T-cell (primary cell): ENCODE data around the gene RARG. TPM values are rescaled to one million over a fixed set of nuclear protein-coding genes. Genes with fewer than 3 reads are reported as not detected.
A peak's percentile ranks its signal among the peaks of the same experiment; 100 is the strongest.

Experiments
- ATAC-seq, 4 experiments: fragments of 200-7000 bp in 3 of 4; fragments of 150-1000 bp in 1 of 4; cut with Tn5 transposase; replicated peaks in 1 of 4; 1 replicate in 3 of 4; 2 replicates in 1 of 4; pipeline ENCODE4 v1.10.0; 2021; ENCODE audit warnings: moderate library complexity in 3 of 4, mild to moderate bottlenecking in 2 of 4, moderate number of reproducible peaks in 1 of 4
- CTCF ChIA-PET, 2 donors: fragments of 300-600 bp; sonication (Branson Sonifier 250); formaldehyde crosslinking; loops; one replicate each; lab custom pipeline; 2022; ENCODE audit warnings: antibody characterized with exemption in 2 of 2; lab: Charles Lee
- POLR2A ChIA-PET, 2 donors: fragments of 300-600 bp; sonication (Branson Sonifier 250); formaldehyde crosslinking; loops; one replicate each; lab custom pipeline; 2022; ENCODE audit warnings: antibody characterized with exemption in 2 of 2; lab: Charles Lee
- DNase-seq, 35 experiments: peaks; one replicate each; pipeline versions ENCODE4 v3.0.0 to v3.0.0-alpha.2; 2013 to 2023
- H3K27ac ChIP-seq: one replicate; pipeline ENCODE4 v1.5.1; 2013; ENCODE audit warnings: low read length
- H3K27me3 ChIP-seq, 2 experiments: replicated peaks in 1 of 2; 1 replicate in 1 of 2; 2 replicates in 1 of 2; pipeline versions ENCODE4 v1.6.1 to v1.7.0; 2013; ENCODE audit warnings: low read length in 1 of 2, mixed read lengths in 1 of 2; ENCODE audit not compliant: control insufficient read depth in 2 of 2, insufficient read depth in 2 of 2; ENCODE audit errors: extremely low read depth in 1 of 2
- H3K36me3 ChIP-seq, 2 donors: 1 replicate in 1 of 2; 2 replicates in 1 of 2; pipeline versions ENCODE4 v1.6.1 to v1.7.0; 2013; ENCODE audit warnings: low read length in 1 of 2; ENCODE audit not compliant: control insufficient read depth in 2 of 2, insufficient read depth in 1 of 2; ENCODE audit errors: extremely low read depth in 1 of 2
- H3K4me1 ChIP-seq, 2 experiments: 1 replicate in 1 of 2; 2 replicates in 1 of 2; pipeline versions ENCODE4 v1.6.1 to v1.7.0; 2013; ENCODE audit warnings: low read length in 2 of 2, mixed read lengths in 1 of 2; ENCODE audit not compliant: insufficient read depth in 2 of 2, control insufficient read depth in 1 of 2; ENCODE audit errors: extremely low read depth in 1 of 2
- H3K4me3 ChIP-seq, 2 donors: 1 replicate in 1 of 2; 2 replicates in 1 of 2; pipeline versions ENCODE4 v1.5.1 to v1.7.0; 2013; ENCODE audit warnings: mild to moderate bottlenecking in 2 of 2, low read length in 1 of 2, moderate library complexity in 1 of 2; ENCODE audit not compliant: control insufficient read depth in 1 of 2; ENCODE audit errors: extremely low read depth in 1 of 2
- H3K9me3 ChIP-seq: 2 replicates; pipeline ENCODE4 v1.7.0; 2013
- H3K27ac Mint-ChIP-seq, 2 donors: one replicate each; pipeline ENCODE4 v1.8.0; 2020 to 2021; ENCODE audit warnings: mild to moderate bottlenecking in 2 of 2, mixed read lengths in 2 of 2
- H3K27me3 Mint-ChIP-seq, 2 donors: one replicate each; pipeline ENCODE4 v1.8.0; 2021 to 2022; ENCODE audit warnings: mixed read lengths in 2 of 2
- H3K36me3 Mint-ChIP-seq: one replicate; pipeline ENCODE4 v1.8.0; 2021; ENCODE audit warnings: mixed read lengths
- H3K4me1 Mint-ChIP-seq, 3 donors: one replicate each; pipeline ENCODE4 v1.8.0; 2020 to 2022; ENCODE audit warnings: mixed read lengths in 3 of 3, mild to moderate bottlenecking in 1 of 3
- H3K4me3 Mint-ChIP-seq, 3 donors: one replicate each; pipeline ENCODE4 v1.8.0; 2020 to 2022; ENCODE audit warnings: mild to moderate bottlenecking in 3 of 3, mixed read lengths in 3 of 3, moderate library complexity in 3 of 3
- H3K9me3 Mint-ChIP-seq, 3 donors: one replicate each; pipeline ENCODE4 v1.8.0; 2020 to 2022; ENCODE audit warnings: mixed read lengths in 3 of 3
- WGBS: methylation state at CpG from one replicate; pipeline ENCODE4 v1.1.5; 2013; ENCODE audit warnings: missing lambda C conversion rate; ENCODE audit not compliant: insufficient coverage; 5-methylcytosine and 5-hydroxymethylcytosine counted together
- total RNA-seq, 35 experiments: library from RNA in 6 of 35; stranded (reverse) in 6 of 35; fragments of 120-200 nt in 1 of 35; gene quantifications; one replicate each; pipeline versions ENCODE4 v1.2.1 to v1.2.4 and lab custom pipeline; 2013 to 2026

The RARG gene
- total RNA-seq, 5 donors from 2014 or later (not counting 1 experiment from before 2014, with no cell fraction given), result 20.3 to 91.3 (median 74.2) TPM

- Histone ChIP-seq H3K4me1 (peaks cover 32 to 88% of the 10 kb centered on the region in 2 experiments), H3K9me3 (no peaks in the 10 kb centered on the region), H3K4me3 (no peak overlapping the region), H3K36me3 (peaks cover 0 to 2% of the 10 kb centered on the region in 2 donors), H3K27me3 (no peaks in the 10 kb centered on the region), H3K27ac (no peak overlapping the region)
- ChIA-PET CTCF (interaction anchor here in 1 of 2 donors (1.3 kb wide), 1 partner anchor 13 kb away, joined by 3 read pairs; no protein-coding TSS in a partner anchor), POLR2A (no interaction called here)
- Mint-ChIP-seq H3K9me3 (no peaks in the 10 kb centered on the region), H3K4me1 (peaks cover 65 to 80% (median 74%) of the 10 kb centered on the region in 3 donors), H3K27ac (peak overlapping the region; percentile 65 to 70), H3K27me3 (no peaks in the 10 kb centered on the region), H3K4me3 (no peak overlapping the region), H3K36me3 (peaks cover 4% of the 10 kb centered on the region)
- WGBS, result 89% methylated on average over 2 of the region's 4 CpGs
- ATAC-seq (no peak), DNase-seq (no peak)
Measured at GRCh38 chr12:53226815-53227214, 5.2 kb downstream of the RARG start.

GRCh38 chr12:53225635-53226424, 6.2 kb downstream of the RARG start:
- DNase-seq, result no peak
- peaks cover 0 to 2% of the 10 kb centered on the region in 2 donors for H3K36me3 ChIP-seq
- Mint-ChIP-seq H3K27ac (peak overlapping the region; percentile 91 to 94), H3K9me3 (no peaks in the 10 kb centered on the region), H3K4me3 (peak overlapping the region in 1 of 3 donors; percentile 95), H3K4me1 (peaks cover 67 to 72% (median 70%) of the 10 kb centered on the region in 3 donors), H3K27me3 (no peaks in the 10 kb centered on the region), H3K36me3 (peaks cover 4% of the 10 kb centered on the region)
- peaks cover 32 to 85% of the 10 kb centered on the region in 2 experiments for H3K4me1 ChIP-seq
- no peaks in the 10 kb centered on the region for H3K9me3 ChIP-seq
- POLR2A ChIA-PET, result no interaction called here
- CTCF ChIA-PET, result interaction anchor here in 1 of 2 donors (1.3 kb wide), 1 partner anchor 12 kb away, joined by 3 read pairs; no protein-coding TSS in a partner anchor
- no peak overlapping the region for H3K4me3 ChIP-seq
- 97% methylated on average over 4 of the region's 10 CpGs for WGBS
- no peaks in the 10 kb centered on the region for H3K27me3 ChIP-seq
- H3K27ac ChIP-seq, result no peak overlapping the region
- ATAC-seq, result no peak

GRCh38 chr12:53224897-53225634, 6.9 kb downstream of the RARG start:
- H3K9me3 ChIP-seq, result no peaks in the 10 kb centered on the region
- Mint-ChIP-seq H3K36me3 (peaks cover 4% of the 10 kb centered on the region), H3K9me3 (no peaks in the 10 kb centered on the region), H3K4me3 (peak overlapping the region in 1 of 3 donors; percentile 95), H3K4me1 (peaks cover 66 to 69% (median 67%) of the 10 kb centered on the region in 3 donors), H3K27me3 (no peaks in the 10 kb centered on the region), H3K27ac (peak overlapping the region; percentile 91 to 94)
- no peak overlapping the region for H3K4me3 ChIP-seq
- ChIA-PET POLR2A (no interaction called here), CTCF (interaction anchor here in 1 of 2 donors (1.1 kb wide), 1 partner anchor 42 kb away, joined by 3 read pairs; no protein-coding TSS in a partner anchor)
- WGBS, result 89% methylated on average over 7 of the region's 10 CpGs
- H3K27me3 ChIP-seq, result no peaks in the 10 kb centered on the region
- H3K36me3 ChIP-seq, result peaks cover 0 to 2% of the 10 kb centered on the region in 2 donors
- peaks cover 32 to 82% of the 10 kb centered on the region in 2 experiments for H3K4me1 ChIP-seq
- ATAC-seq (no peak), DNase-seq (no peak)
- peak overlapping the region; percentile 38 for H3K27ac ChIP-seq

- Mint-ChIP-seq H3K4me1 (peaks cover 60 to 66% (median 64%) of the 10 kb centered on the region in 3 donors), H3K4me3 (peak overlapping the region; percentile 39 to 95 (median 55)), H3K27ac (peak overlapping the region; percentile 91 to 94), H3K9me3 (no peaks in the 10 kb centered on the region), H3K36me3 (peaks cover 8% of the 10 kb centered on the region), H3K27me3 (no peaks in the 10 kb centered on the region)
- Histone ChIP-seq H3K27me3 (no peaks in the 10 kb centered on the region), H3K36me3 (peaks cover 0 to 2% of the 10 kb centered on the region in 2 donors), H3K4me3 (peak overlapping the region in 1 of 2 donors; percentile 25), H3K27ac (peak overlapping the region; percentile 82), H3K4me1 (peaks cover 32 to 80% of the 10 kb centered on the region in 2 experiments), H3K9me3 (no peaks in the 10 kb centered on the region)
- CTCF ChIA-PET, result interaction anchor here in 1 of 2 donors (1.0 to 1.1 kb wide), 3 partner anchors 21 to 44 kb away, joined by 3 to 4 read pairs (median 4); partner anchors contain the start of gene ESPL1
- ATAC-seq (no peak), DNase-seq (no peak)
- 71% methylated on average over 11 of the region's 11 CpGs for WGBS
- POLR2A ChIA-PET, result no interaction called here
Measured at GRCh38 chr12:53224061-53224896, 7.7 kb downstream of the RARG start.

- peaks cover 9% of the 10 kb centered on the region for H3K36me3 Mint-ChIP-seq
- CTCF ChIA-PET, result interaction anchor here in 1 of 2 donors (0.6 to 1.3 kb wide), 5 partner anchors 22 to 189 kb away, joined by 3 to 4 read pairs (median 4); partner anchors contain the start of gene ESPL1
Measured at GRCh38 chr12:53223389-53224060, 8.5 kb downstream of the RARG start.

More at GRCh38 chr12:53223389-53224060, 8.5 kb downstream of the RARG start:
- Histone ChIP-seq H3K4me3 (peak overlapping the region; percentile 1 to 25), H3K27ac (peak overlapping the region; percentile 82), H3K4me1 (peaks cover 32 to 80% of the 10 kb centered on the region in 2 experiments), H3K9me3 (no peaks in the 10 kb centered on the region), H3K27me3 (no peaks in the 10 kb centered on the region), H3K36me3 (peaks cover 0 to 2% of the 10 kb centered on the region in 2 donors)
- DNase-seq (peak in 12 of 35 experiments; percentile 24 to 65 (median 36)), ATAC-seq (no peak)
- no peaks in the 10 kb centered on the region for H3K9me3 Mint-ChIP-seq
- H3K4me1 Mint-ChIP-seq, result peaks cover 58 to 71% (median 64%) of the 10 kb centered on the region in 3 donors
- no peaks in the 10 kb centered on the region for H3K27me3 Mint-ChIP-seq
- 28% methylated on average over 8 of the region's 16 CpGs for WGBS
- H3K4me3 Mint-ChIP-seq, result peak overlapping the region; percentile 39 to 95 (median 75)
- POLR2A ChIA-PET, result interaction anchor here in 1 of 2 donors (0.6 kb wide), 1 partner anchor 24 kb away, joined by 9 read pairs; no protein-coding TSS in a partner anchor
- peak overlapping the region; percentile 94 to 98 for H3K27ac Mint-ChIP-seq
